K562 treated with DMSO at 1 percent for 24 hours (cell line): ENCODE data around the gene UBQLN3. TPM values are rescaled to one million over a fixed set of nuclear protein-coding genes. Genes with fewer than 3 reads are reported as not detected.

Experiments used
- total RNA-seq: library from RNA; unstranded; fragments of 300-600 nt; gene quantifications from 2 replicates; pipeline ENCODE4 v1.2.3, GENCODE V29; 2022; ENCODE audit warnings: low read depth; ENCODE audit not compliant: insufficient read depth

Gene UBQLN3
- total RNA-seq = not detected in 2 replicates

DNA sequence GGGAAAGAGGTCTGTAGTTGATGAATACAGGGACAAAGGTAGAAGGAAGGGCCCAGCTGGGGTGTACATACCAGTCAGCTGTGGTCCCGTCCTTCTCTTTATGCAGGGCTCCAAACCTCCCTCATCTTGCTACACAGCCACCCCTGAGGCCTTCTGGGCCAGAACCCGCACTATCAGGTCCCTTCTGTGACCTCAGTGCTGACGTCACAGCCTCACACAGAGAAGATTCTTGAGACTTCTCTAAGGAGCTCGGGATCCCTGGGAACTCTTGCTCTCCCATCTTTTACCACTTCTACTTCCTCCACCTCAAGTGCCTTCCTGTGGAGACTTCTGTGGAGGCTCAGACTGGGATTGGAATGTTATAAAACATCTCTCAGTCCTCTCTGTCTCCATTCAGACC lies at the start of gene UBQLN3:
TSS of gene UBQLN3 (minus strand) at position 155 of the 400 bp plus-strand sequence. CDS start 399 bp downstream, outside the sequence.

DNA sequence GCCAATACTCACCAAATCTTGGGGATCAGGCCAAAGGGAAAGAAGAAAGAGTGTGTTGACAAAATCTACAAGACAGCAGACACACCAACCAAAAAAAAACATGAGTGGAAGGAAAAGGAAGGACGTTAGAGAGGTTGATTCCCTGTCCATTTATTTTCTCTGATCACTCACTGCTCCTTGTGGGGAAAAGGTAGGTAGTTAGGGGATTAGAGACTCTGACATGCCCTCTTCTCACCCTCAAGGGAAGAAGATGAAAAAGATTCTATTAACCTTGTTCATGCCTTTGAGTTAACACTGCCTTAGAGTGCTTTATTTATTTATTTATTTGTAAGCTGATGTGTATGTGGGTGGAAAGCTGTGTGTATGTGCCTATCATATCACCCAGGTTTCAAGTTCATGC lies 38.7 kb upstream of the UBQLN3 start, which contains the start of gene OR52H1:
TSS of gene OR52H1 (minus strand) at position 101 of the 400 bp plus-strand sequence. CDS start 3,035 bp downstream, outside the sequence.

DNA sequence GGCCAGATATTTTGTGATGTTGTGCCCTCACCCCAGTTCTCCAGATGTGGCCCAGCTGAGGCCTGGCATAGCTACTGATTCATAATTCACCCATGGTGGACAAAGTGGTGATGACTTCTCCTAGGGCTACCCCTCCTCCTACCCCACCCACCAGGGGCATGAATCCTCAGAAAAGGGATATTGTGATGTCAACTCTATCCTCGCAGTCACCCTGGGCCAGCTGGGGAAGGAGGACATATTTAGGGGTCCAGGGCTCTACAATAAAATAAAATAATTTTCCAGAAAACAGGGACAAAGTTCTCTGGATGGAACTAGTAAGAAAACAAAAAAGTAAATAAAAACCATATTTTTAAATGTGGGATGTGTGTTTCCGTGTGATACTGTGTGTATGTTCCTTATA lies 6.8 kb upstream of the UBQLN3 start, which contains the start of gene UBQLNL:
TSS of gene UBQLNL (minus strand) at position 101 of the 400 bp plus-strand sequence. CDS start 258 bp downstream, outside the sequence.

DNA sequence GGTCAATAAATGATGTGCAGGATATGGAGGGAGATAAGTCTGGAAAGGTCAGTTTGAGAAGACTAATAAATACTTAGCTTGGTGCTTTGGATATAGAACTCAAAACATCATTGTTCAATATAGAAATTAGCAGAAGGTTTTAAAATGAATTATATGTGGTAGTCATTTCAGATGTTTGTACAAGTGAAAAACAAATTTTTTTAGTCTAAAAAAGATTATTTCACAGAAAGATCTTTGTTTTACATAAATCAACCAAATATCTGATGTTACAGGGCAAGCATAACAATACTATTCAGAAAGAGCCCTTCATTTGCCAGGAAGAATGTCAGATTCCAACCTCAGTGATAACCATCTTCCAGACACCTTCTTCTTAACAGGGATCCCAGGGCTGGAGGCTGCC lies 21.4 kb downstream of the UBQLN3 start, which contains the start of gene OR52D1:
TSS of gene OR52D1 (plus strand) at position 301 of the 400 bp plus-strand sequence. CDS start at position 323, 22 bp downstream.

Other genes starting within 250 kb of the UBQLN3 start
- gene HBE1, start 240.0 kb downstream of the UBQLN3 start, total RNA-seq = 959 and 977 TPM in 2 replicates
- 35.4 and 49.8 TPM in 2 replicates for gene OR51B4, start 208.0 kb downstream of the UBQLN3 start, total RNA-seq
- 3.0 and 3.1 TPM in 2 replicates for gene OR51B2, start 185.7 kb downstream of the UBQLN3 start, total RNA-seq
- 36.2 and 41.7 TPM in 2 replicates for gene OR51B5, start 166.4 kb downstream of the UBQLN3 start, total RNA-seq
- not detected in 2 replicates for gene OR51B6, start 158.4 kb downstream of the UBQLN3 start, total RNA-seq
- gene OR51M1, start 126.1 kb downstream of the UBQLN3 start, total RNA-seq = not detected in 2 replicates
- not detected in 2 replicates for gene OR51Q1, start 87.8 kb downstream of the UBQLN3 start, total RNA-seq
- gene OR51I1, start 68.4 kb downstream of the UBQLN3 start, total RNA-seq = not detected in 2 replicates
- not detected in 2 replicates for gene OR51I2, start 60.6 kb downstream of the UBQLN3 start, total RNA-seq
- 0.61 TPM in 1 of 2 replicates, not detected in the other for gene OR52D1, start 21.3 kb downstream of the UBQLN3 start, total RNA-seq
- gene UBQLNL, start 6.7 kb upstream of the UBQLN3 start, total RNA-seq = 0.80 TPM in 1 of 2 replicates, not detected in the other
- not detected in 2 replicates for gene OR52H1, start 38.6 kb upstream of the UBQLN3 start, total RNA-seq
- gene OR52B6, start 70.9 kb upstream of the UBQLN3 start, total RNA-seq = not detected in 2 replicates
- gene TRIM6, start 86.7 kb upstream of the UBQLN3 start, total RNA-seq = 19.3 and 20.1 TPM in 2 replicates
- 2.4 and 4.2 TPM in 2 replicates for gene TRIM34, start 115.0 kb upstream of the UBQLN3 start, total RNA-seq
- 15.5 and 20.6 TPM in 2 replicates for gene TRIM5, start 175.1 kb upstream of the UBQLN3 start, total RNA-seq
- gene TRIM22, start 179.8 kb upstream of the UBQLN3 start, total RNA-seq = 2.5 and 2.7 TPM in 2 replicates
- not detected in 2 replicates for gene OR56B1, start 226.5 kb upstream of the UBQLN3 start, total RNA-seq
- not detected in 2 replicates for gene OR52N4, start 244.3 kb upstream of the UBQLN3 start, total RNA-seq